ENCODE data around the gene CFAP92. TPM values are rescaled to one million over a fixed set of nuclear protein-coding genes. Genes with fewer than 3 reads are reported as not detected.
A peak's percentile ranks its signal among the peaks of the same experiment; 100 is the strongest.

Gene CFAP92
- total RNA-seq, 2 experiments from 2014 or later: 0.19 to 0.45 TPM

DNA sequence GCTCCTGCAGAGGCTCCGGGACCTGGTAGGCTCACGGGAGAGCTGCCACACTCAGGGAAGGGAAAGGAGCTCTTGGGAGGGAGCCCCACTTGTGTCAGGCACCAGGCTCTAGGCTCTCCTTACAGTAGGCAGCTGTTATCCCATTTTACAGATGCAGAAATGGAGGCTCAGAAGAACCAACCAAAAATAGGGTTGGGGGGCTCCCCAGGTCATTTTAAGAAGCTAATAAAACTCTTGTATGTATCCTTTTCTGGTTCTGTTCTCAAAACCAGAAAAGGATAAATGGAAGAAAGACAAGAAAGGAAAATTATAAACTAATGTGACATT lies 43.2 kb upstream of the CFAP92 start:
- Mint-ChIP-seq H3K27me3 (peaks cover 12% of the 10 kb centered on the region), H3K36me3 (ENCODE audit: low read depth) (no peaks in the 10 kb centered on the region), H3K4me1 (ENCODE audit: low read depth) (peaks cover 16% of the 10 kb centered on the region), H3K27ac (no peak overlapping the region), H3K4me3 (no peak overlapping the region), H3K9me3 (no peaks in the 10 kb centered on the region)
- POLR2A ChIA-PET: interaction anchor here (1.1 kb wide), 1 partner anchor 21 kb away, joined by 3 read pairs; no protein-coding TSS in a partner anchor
- peaks cover 0 to 8% of the 10 kb centered on the region in 2 experiments for H3K27me3 ChIP-seq (ENCODE audit: control insufficient read depth in 1 of 2, insufficient read depth in 2 of 2, low read length in 2 of 2)
- intact Hi-C loops (cut with DNase I, micrococcal nuclease): no loop called here
- TF ChIP-seq, protein P1, sequence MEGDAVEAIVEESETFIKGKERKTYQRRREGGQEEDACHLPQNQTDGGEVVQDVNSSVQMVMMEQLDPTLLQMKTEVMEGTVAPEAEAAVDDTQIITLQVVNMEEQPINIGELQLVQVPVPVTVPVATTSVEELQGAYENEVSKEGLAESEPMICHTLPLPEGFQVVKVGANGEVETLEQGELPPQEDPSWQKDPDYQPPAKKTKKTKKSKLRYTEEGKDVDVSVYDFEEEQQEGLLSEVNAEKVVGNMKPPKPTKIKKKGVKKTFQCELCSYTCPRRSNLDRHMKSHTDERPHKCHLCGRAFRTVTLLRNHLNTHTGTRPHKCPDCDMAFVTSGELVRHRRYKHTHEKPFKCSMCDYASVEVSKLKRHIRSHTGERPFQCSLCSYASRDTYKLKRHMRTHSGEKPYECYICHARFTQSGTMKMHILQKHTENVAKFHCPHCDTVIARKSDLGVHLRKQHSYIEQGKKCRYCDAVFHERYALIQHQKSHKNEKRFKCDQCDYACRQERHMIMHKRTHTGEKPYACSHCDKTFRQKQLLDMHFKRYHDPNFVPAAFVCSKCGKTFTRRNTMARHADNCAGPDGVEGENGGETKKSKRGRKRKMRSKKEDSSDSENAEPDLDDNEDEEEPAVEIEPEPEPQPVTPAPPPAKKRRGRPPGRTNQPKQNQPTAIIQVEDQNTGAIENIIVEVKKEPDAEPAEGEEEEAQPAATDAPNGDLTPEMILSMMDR (IDR thresholded peaks at IDR 0.05): no peak
- DNase-seq: no peak
- no peak overlapping the region for H3K4me3 ChIP-seq (ENCODE audit: low read length)
- H3K4me1 ChIP-seq (ENCODE audit: insufficient read depth, low read length): peaks cover 26% of the 10 kb centered on the region
- no peak for ATAC-seq (ENCODE audit: poor library complexity)
- H3K9me3 ChIP-seq (ENCODE audit: control insufficient read depth in 1 of 2, insufficient read depth in 1 of 2, low read length in 2 of 2): peaks cover 0 to 4% of the 10 kb centered on the region in 2 experiments
- no peak overlapping the region for H3K27ac ChIP-seq (ENCODE audit: low read depth in 1 of 2, low read length in 2 of 2)
- CTCF ChIA-PET: interaction anchor here (1.7 kb wide), 1 partner anchor 10 kb away, joined by 7 read pairs; no protein-coding TSS in a partner anchor
- H3K36me3 ChIP-seq (ENCODE audit: insufficient read depth, low read length): no peaks in the 10 kb centered on the region

GRCh38 chr3:129036222-129037092 lies 42.6 kb upstream of the CFAP92 start:
- Mint-ChIP-seq H3K36me3 (ENCODE audit: low read depth) (no peaks in the 10 kb centered on the region), H3K4me1 (ENCODE audit: low read depth) (peaks cover 16% of the 10 kb centered on the region), H3K9me3 (no peaks in the 10 kb centered on the region), H3K27me3 (peaks cover 9% of the 10 kb centered on the region), H3K27ac (no peak overlapping the region), H3K4me3 (no peak overlapping the region)
- Histone ChIP-seq H3K36me3 (ENCODE audit: insufficient read depth, low read length) (no peaks in the 10 kb centered on the region), H3K4me1 (ENCODE audit: insufficient read depth, low read length) (peaks cover 26% of the 10 kb centered on the region), H3K4me3 (ENCODE audit: low read length) (no peak overlapping the region), H3K27ac (ENCODE audit: low read depth in 1 of 2, low read length in 2 of 2) (peak overlapping the region in 1 of 2 donors; percentile 22), H3K9me3 (ENCODE audit: control insufficient read depth in 1 of 2, insufficient read depth in 1 of 2, low read length in 2 of 2) (peaks cover 0 to 4% of the 10 kb centered on the region in 2 experiments), H3K27me3 (ENCODE audit: control insufficient read depth in 1 of 2, insufficient read depth in 2 of 2, low read length in 2 of 2) (peaks cover 0 to 8% of the 10 kb centered on the region in 2 experiments)
- DNase-seq: no peak
- ChIA-PET POLR2A (interaction anchor here (1.1 to 1.2 kb wide), 2 partner anchors 9 to 21 kb away, joined by 3 read pairs; no protein-coding TSS in a partner anchor), CTCF (interaction anchor here (1.7 kb wide), 1 partner anchor 9 kb away, joined by 7 read pairs; no protein-coding TSS in a partner anchor)
- TF ChIP-seq, protein P1 (IDR thresholded peaks at IDR 0.05): no peak
- intact Hi-C loops (cut with DNase I, micrococcal nuclease): no loop called here
- no peak for ATAC-seq (ENCODE audit: poor library complexity)

- Histone ChIP-seq H3K9me3 (ENCODE audit: control insufficient read depth in 1 of 2, insufficient read depth in 1 of 2, low read length in 2 of 2) (no peaks in the 10 kb centered on the region), H3K36me3 (ENCODE audit: insufficient read depth, low read length) (no peaks in the 10 kb centered on the region), H3K27ac (ENCODE audit: low read depth in 1 of 2, low read length in 2 of 2) (peak overlapping the region in 1 of 2 donors; percentile 22), H3K4me3 (ENCODE audit: low read length) (no peak overlapping the region), H3K27me3 (ENCODE audit: control insufficient read depth in 1 of 2, insufficient read depth in 2 of 2, low read length in 2 of 2) (peaks cover 0 to 8% of the 10 kb centered on the region in 2 experiments), H3K4me1 (ENCODE audit: insufficient read depth, low read length) (peaks cover 26% of the 10 kb centered on the region)
- peak in 2 of 14 experiments; percentile 22 to 25 for DNase-seq
- intact Hi-C loops (cut with DNase I, micrococcal nuclease): no loop called here
- Mint-ChIP-seq H3K4me3 (no peak overlapping the region), H3K4me1 (ENCODE audit: low read depth) (peaks cover 16% of the 10 kb centered on the region), H3K9me3 (no peaks in the 10 kb centered on the region), H3K27ac (no peak overlapping the region), H3K36me3 (ENCODE audit: low read depth) (no peaks in the 10 kb centered on the region), H3K27me3 (peaks cover 9% of the 10 kb centered on the region)
- peak; percentile 39 for ATAC-seq (ENCODE audit: poor library complexity)
- TF ChIP-seq, protein P1 (IDR thresholded peaks at IDR 0.05): no peak
- ChIA-PET POLR2A (interaction anchor here (1.2 kb wide), 1 partner anchor 8 kb away, joined by 3 read pairs; no protein-coding TSS in a partner anchor), CTCF (interaction anchor here (1.7 kb wide), 1 partner anchor 8 kb away, joined by 7 read pairs; no protein-coding TSS in a partner anchor)
Observed at GRCh38 chr3:129035360-129036221, 41.7 kb upstream of the CFAP92 start.
